ELF-1 (cell line): ENCODE results near the gene DRC1.

ENCODE experiments used
- DNase-seq: peaks from one replicate; pipeline ENCODE4 v3.0.0-alpha.2; 2016; ENCODE audit warnings: low read depth, low spot score

DRC1 gene

DNA sequence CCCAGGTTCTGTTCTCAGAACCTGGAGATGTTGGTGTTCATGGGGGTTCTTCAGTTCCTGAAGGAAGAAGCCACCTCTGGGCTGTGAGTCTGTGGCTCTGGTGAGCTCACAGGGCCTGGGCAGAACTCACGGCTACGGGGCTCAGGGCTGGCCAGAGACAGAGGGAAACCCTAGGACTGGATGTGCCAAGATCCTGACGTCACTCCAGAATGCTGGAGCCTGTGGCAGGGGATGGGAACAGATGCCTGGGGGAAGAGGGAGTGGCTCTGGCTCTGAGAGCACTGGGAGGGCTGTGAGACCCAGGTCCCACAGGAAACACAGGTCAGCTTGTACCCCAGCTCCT lies 76.2 kb downstream of the DRC1 start, which contains the start of gene OTOF:
Gene OTOF (minus strand): TSS at position 214 of the 343 bp plus-strand sequence.
- peak; percentile 73 for DNase-seq

DNA sequence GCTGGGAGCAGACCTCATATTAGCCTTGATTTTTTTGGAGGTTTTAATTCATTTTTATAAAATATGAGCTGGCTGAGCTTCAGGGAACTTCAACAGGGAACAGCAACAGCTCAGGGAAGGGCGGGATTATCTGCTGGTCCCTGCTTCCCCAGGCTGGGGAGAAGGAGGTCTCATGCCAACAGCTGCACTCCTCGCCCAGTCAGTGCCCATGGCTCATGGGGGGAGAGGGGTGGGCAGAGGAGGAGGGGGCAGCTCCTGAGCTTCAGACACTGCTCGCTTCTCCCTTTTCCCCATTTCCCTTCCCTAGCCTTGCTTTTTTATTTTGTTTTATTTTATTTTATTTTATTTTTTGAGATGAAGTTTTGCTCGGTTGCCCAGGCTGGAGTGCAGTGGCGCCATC lies 76.6 kb downstream of the DRC1 start:
- DNase-seq = no peak

DNA sequence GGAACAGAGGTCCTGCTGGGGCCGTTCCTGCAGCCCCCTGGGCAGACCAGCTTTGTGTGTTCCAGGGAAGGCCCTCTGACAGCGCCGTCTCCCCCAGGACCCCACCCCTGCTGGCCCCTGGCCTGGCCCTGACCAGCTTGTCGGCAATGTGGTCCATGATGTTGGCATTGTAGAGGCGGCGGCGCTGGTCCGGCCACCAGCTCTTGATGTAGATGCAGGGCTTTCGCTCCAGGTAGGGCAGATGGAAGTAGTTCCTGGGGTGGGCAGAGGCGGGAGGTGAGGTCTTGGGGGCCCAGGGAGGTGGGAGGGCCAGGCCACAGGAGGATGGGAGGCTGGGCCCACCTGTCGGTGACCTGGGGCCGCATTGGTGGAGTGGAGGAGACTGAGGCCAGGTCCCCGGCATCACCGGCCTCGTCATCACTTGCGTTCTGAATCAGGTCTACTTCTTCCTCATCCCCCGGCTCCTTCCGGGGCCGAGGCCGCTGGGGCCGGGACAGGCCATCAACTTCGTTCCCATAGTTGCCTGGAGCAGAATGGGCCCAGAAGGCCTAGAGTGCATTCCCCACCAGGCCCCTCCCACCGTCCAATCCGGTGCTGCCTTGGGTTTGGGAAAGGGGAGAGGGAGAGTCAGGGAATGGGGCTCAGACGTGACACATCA lies 77.5 kb downstream of the DRC1 start:
- DNase-seq = peak; percentile 34

DNA sequence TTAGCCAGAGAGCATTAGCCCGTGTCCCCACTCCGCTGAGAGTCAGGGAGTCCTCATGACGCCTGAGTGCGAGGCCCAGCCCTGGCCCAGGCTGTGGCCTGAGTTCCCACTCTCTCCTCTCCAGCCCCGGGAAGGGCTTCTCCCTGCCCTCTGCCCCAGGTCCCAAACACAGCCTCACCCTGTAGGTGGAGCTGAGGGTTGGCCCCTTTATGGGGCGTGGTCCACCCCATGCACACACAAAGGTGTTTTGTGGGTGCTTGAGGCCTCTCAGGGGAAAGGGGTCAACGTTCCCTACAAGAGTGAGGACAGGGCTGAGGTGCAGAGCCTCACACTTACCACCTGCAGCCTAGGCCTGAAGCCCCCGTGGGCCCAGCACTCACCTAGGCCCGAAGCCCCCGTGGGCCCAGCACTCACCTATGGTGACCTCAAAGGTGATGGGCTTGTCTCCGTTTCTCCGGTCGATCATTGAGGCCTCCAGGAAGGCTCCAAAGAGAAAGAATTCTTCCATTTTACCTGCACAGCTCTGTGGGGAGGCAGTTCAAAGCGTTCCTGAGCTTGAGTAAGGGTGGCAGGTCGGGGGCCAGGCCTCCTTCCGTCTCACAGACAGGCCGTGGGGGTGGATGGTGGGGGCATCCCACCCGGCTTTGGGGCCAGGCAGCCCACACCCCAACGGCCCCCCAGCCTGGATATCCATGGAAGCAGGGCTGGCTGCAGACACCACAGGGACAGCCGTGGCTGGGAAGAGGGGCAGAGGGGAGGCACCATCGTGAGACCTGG lies 78.3 kb downstream of the DRC1 start:
- DNase-seq = no peak

DNA sequence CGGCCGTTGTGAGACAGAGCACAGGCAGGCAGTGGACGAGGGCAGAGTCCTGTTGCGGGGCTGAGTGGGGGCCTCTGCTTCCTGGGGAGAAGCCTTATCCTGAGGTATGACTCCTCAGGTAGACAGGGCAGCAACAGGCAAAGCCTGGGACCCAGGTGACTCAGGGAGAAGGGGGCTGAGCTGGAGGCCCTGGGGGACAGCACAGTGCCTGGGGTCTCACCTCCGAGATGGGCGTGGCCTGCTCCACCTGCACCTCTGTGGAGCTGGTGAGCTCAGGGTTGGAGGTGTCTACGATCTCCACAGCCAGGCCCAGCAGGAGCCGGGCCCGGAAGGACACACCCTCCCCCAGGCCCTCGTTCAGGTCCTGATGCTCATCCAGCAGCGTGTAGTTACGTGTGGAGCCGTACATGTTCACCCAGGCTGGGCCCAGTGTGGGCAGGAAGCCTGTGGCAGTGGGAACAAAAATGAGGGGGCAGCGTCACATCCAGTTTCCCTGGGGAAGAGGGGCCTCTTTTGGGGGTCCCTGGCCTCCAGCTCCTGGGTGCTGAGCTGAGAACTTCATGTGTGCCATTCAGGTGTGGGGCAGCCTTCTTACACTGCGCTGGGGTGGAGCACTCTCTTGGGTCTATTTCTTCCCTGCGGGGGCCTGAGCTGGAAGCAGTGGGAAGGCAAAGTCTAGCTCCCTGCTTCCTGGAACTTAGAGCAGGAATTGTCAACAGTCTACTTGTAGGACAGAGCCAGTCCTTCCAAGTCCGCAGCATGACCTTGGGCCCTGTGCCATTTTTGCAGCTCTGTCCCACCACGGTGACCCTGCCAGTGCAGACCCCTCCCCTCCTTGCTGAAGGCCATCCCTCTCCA lies 79.1 kb downstream of the DRC1 start:
- DNase-seq = no peak

DNA sequence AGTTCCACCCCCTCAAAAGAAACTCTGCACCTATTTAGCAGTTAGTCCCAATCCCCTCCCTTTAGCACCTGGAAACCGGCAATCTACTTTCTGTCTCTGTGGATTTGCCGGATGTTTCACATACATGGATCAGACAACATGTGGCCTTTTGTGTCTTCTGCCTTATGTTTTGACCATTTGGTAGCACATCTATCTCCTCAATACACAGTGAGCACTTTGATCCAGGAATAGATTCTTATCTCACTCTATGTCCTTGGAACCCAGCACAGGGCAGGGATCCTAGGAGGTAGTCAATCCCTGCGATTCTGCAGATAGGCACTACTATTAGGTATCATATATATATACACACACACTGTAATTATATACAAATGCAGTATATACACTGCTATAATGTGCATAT lies 80.0 kb downstream of the DRC1 start:
- no peak for DNase-seq

DNA sequence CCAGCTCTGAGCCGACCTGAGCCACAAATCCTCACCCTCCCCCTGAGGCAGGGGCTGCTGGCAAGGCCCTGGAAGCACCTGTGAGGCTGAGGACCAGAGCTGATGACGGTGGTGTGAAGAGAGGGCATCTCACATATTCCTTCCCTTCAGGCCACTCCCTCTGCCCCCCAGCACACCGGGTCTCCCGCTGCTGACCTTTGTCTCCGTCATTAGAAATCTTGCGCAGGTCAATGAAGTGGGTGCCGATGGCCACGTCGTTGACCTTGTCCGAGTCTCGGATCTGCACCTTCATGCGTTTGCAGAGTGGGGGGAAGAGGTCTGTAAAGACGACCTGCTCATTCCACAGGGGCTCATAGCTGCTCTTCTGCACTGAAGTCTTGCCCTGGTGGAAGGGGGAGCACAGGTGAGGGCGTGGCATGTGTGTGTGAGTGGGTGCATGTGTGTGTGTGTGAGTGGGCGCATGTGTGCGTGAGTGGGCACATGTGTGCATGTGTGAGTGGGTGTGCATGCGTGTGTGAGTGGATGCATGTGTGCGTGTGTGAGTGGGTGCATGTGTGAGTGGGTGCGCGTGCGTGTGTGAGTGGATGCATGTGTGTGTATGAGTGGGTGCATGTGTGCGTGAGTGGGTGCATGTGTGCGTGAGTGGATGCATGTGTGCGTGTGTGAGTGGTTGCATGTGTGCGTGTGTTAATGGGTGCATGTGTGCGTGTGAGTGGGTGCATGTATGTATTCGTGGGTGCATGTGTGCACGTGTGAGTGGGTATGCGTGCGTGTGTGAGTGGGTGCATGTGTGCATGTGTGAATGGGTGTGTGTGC lies 80.7 kb downstream of the DRC1 start:
- no peak for DNase-seq

DNA sequence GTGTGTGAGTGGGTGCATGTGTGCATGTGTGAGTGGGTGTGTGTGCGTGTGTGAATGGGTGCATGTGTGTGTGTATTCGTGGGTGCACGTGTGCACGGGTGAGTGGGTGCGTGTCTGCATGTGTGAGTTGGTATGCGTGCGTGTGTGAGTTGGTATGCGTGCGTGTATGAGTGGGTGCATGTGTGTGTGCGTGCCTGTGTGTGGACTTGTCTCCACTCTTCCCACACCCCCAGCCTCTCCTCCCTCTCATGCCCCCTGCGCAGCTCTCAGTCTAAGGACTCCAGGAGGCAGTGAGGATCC lies 81.3 kb downstream of the DRC1 start:
- no peak for DNase-seq

DNA sequence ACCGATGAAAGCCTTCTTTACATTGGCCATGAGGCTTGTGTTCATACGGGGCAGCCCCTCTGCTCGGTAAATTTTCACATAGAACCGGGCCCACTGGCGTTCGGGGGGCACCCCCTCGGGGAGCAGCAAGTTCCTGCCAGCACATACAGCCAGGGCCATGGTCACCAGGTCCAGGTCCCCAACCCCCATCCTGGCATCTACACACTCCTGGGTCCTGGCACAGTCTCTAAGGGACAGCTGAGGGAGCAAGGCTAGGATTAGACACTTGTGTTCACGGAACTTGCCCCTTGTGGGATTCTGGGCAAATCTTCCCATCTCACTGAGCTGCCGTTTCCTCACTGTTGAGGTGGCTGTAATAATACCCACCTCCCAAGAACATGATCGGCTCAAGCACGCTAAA lies 81.8 kb downstream of the DRC1 start:
- no peak for DNase-seq

DNA sequence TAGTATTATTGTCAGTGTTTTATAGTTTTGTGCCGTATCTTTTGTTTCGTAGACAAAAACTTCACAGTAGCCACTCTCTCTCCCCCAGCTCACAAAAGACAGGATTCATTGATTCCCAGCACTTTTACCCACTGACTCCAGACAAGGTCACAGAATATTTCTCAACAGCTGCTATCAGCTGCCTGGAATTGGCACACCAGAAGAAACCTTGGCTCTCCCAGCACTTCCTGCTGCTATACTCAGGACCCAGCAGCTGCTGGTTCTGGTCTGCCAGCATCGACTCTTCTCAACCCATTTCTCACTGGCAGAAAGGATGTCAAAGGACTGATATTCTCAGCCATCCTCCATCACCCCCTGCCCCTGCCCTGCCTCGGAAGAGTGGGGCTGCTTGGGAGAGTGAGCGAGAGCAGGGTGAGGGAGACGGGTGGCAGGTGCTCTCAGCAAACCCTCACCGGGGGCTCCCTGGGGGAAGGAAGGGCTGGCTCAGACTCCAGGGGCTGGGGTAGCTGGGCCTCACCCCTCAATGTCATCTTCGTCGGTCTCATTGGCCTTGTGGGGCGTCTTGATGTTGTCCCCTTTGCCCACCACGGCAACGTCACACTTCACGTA lies 82.3 kb downstream of the DRC1 start:
- DNase-seq = no peak

DNA sequence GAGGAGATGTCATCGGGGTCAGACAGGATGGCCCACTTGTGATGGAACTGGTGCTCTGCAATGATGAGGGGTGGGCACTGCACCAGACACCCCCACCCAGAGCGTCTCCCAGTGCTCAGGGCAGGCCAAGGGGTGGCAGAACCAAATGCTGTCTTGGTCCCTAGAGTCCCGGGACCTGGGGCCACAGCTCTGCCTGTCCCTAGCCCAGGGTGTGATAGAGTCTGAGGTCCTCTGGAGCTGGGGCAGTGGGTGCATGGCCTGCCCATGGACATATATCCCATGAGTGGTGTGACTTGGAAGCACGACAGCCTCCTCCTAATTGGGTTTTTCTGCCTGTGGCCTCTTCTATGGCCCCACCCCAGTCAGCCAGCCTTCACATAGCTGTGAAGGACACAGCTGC lies 82.9 kb downstream of the DRC1 start:
- DNase-seq = no peak

DNA sequence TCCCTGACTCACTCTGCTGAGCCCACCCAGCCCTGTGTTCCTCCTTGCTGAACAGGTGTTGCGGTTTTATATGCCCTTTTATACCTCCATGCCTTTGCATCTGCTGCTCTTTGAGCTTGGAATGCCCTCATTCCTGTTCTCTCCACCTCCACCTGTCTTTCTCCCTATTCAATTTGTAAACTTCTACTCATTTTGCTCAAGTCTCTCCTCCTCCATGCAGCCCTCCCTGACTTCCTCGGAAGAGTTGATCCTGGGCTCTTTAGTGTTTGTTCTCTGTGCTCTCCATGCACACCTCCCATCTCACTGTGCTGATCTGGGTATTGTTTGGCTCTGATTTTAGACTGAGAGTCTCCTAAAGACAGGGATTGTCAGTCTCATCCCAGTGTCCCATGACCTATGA lies 83.4 kb downstream of the DRC1 start:
- DNase-seq = no peak

DNA sequence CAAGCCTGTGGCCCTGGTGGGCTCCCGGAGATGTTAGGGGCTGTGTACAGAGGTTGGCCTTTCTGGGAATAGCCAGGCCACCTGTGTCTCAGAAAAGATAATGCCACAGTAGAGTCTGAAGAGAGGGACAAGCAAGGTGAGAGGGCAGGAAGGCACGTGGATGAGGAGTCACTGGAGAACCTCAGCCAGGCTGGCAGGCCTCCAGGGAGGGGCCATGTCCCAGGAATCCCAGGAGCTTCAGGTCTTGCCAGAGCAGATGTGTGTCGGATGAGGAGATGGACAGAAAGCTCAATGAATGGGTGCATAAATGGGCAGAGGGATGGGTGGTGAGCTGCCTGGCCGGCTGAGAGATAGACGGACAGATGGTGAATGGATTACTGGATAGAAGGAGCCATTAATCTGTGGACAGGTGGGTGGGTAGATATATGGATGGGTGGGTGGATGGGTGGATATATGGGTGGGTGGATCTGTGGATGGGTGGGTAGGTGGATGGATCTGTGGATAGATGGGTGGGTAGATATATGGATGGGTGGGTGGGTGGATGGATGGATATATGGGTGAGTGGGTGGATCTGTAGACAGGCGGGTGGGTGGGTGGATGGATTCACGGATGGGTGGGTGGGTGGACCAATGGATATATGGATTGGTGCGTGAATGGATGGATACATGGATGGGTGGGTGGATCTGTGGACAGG lies 84.2 kb downstream of the DRC1 start:
- no peak for DNase-seq

DNA sequence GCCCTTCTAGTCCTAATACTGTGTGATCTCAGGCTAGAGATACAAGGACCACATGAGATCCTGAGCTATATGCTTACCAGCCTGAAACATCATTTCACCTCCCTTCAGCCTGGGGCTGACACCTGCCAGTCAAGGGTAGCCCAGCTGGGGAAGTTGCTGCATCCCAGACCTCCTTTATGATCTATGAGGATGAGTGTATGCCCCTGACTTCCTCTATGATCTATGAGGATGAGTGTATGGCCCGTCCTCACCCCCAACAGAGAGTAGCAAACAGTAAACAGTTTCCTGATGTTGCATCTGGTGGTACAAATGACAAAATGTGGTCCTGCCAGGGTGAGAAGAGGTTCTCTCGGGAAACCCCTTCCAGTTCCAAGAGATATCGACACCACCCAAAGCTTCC lies 85.1 kb downstream of the DRC1 start:
- no peak for DNase-seq

DNA sequence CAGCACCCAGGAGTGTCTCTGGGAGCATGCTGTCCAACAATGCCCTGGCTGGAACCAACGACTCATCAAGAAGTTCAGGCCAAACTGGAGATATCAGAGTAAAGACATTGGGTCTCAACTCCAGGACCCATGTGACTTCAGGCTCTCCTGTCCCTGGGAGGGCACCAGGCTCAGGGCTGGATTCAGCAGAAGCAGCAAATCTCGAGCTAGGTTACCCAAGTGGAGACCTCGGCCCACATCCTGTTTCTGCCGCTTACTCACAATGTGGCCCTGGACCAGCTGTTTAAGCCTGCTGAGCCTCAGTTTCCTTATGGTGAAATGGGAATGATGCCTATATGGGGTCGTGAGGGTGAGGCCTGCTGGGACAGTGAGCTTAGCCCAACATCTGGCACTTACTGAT lies 85.5 kb downstream of the DRC1 start:
- no peak for DNase-seq

DNA sequence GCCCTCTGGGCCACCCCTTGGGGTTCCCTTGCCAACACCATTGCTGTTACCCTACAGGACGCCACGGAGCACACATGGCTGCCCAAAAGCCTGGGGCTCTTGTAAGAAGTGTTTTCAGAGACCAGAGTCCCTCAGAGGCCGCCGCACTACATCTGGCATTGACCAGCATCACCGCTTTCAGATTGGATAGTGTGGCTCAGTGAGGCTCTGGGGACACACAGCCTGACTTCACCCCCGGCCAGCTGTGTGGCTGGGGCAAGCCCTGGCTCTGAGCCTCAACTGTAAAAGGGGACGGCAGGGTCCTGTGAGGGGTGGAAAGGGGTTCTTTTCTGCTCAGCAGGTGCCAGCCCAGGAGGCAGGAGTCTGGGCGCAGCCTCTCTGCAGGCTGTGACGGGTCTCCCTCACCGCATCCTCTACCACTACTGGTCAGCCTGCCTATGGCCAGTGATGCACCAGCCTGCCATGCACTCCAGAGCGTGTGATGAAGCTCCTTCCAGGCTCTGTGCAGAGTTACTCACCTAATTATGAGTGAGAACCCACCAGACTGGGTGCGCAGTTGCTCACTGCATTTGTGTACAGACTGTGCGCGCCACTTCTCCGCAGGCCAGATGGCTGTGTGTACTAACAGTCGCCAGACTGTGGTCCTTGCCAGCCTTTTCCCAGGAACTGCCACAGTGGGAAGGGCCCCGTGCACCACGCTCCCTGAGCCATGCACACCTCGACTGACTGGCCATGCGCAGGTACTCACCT lies 86.9 kb downstream of the DRC1 start:
- DNase-seq = no peak

DNA sequence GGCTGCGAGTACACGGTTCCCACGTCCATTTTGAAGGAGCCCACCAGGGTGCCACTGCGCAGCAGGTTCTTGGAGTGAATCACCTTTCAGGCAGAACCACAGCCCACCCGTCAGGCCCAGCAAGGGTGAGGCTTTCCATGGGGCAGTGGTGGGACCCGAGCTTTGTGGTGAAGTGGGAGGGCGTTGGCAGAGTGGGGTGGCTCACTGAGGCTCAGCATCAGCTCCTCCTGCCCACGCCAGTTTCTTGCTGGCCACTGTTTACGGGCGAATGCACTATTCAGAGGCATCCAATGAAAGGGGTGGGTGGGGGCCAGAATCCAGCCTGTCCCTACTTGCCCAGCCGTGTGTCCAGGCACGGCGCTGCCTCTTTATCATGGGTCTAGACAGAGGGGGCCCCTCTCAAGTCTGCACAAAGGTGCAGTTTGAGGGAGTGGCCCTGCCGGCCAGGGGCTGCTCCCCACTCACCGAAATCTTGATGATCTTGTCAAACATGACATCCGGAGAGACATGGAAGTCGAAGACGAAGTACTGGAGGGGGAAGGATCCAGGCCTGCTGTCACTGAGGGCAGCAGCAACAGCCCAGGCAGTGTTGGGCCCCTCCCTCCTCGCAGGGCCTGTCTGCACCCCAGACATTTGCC lies 87.6 kb downstream of the DRC1 start:
- DNase-seq = no peak

DNA sequence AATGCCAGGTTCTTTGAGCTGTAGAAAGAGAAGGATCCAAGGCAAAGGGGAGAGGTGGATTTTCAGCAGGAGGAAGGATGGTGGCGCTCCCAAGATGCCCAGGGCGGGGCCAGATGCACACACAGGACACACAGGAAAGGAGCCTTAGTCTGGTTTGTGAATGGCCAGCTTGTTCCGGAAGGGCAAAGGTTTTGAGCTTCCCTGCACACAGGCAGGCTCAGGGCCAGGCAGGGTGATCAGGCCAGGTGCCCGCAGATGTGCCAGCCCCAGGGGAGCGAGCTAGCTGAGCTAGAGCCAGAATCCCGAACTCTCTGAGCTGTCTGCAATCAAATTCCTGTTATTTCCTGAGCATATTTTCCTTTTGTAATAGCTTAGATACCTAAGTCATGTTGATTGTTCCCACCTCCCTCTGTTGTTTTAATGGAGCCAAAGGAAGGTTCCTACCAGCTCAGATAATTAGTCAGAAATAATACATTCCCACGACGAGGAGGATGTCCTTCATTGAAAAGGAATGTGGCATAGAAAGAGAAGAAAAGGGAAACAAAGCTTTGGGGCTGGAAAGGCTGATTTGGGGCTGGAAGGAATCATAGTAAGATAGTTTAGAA lies 89.9 kb downstream of the DRC1 start:
- DNase-seq = no peak
